MCF 10A (cell line): ENCODE measurements around the gene PBX3. TPM values are rescaled to one million over a fixed set of nuclear protein-coding genes. Genes with fewer than 3 reads are reported as not detected.

Experiments
- BruUV-seq: library from RNA; stranded (reverse); fragments of 400-500 nt; replicated peaks from 2 replicates; lab custom pipeline; 2021; lab: Mats Ljungman, UMichigan
- CTCF ChIA-PET: fragments of 300-600 bp; sonication (Branson Sonifier 250); formaldehyde crosslinking; extraction: SDS; loops from one replicate; lab custom pipeline; 2021; ENCODE audit warnings: antibody characterized with exemption, inconsistent platforms; lab: Yijun Ruan, JAX
- POLR2A ChIA-PET: fragments of 300-600, 350-650 bp; sonication (Branson Sonifier 250); formaldehyde crosslinking; extraction: SDS; loops from one replicate; lab custom pipeline; 2020; ENCODE audit warnings: antibody characterized with exemption, inconsistent platforms; lab: Yijun Ruan, JAX
- DNase-seq: peaks from one replicate; pipeline ENCODE4 v3.0.0-alpha.2; 2018; ENCODE audit not compliant: unreplicated experiment
- H3K27ac Mint-ChIP-seq: one replicate; pipeline ENCODE4 v1.8.0; 2022; ENCODE audit warnings: mild to moderate bottlenecking, low read depth, mixed read lengths; ENCODE audit not compliant: unreplicated experiment
- H3K27me3 Mint-ChIP-seq: one replicate; pipeline ENCODE4 v1.8.0; 2022; ENCODE audit warnings: mixed read lengths; ENCODE audit not compliant: insufficient read depth, unreplicated experiment
- H3K36me3 Mint-ChIP-seq: one replicate; pipeline ENCODE4 v1.8.0; 2022; ENCODE audit warnings: mild to moderate bottlenecking, moderate library complexity, mixed read lengths; ENCODE audit not compliant: insufficient read depth, unreplicated experiment
- H3K4me1 Mint-ChIP-seq: one replicate; pipeline ENCODE4 v1.8.0; 2022; ENCODE audit warnings: mixed read lengths; ENCODE audit not compliant: insufficient read depth, unreplicated experiment
- H3K4me3 Mint-ChIP-seq: one replicate; pipeline ENCODE4 v1.8.0; 2022; ENCODE audit warnings: mild to moderate bottlenecking, moderate library complexity, mixed read lengths; ENCODE audit not compliant: unreplicated experiment
- H3K9me3 Mint-ChIP-seq: one replicate; pipeline ENCODE4 v1.8.0; 2022; ENCODE audit warnings: mixed read lengths; ENCODE audit not compliant: unreplicated experiment
- CTCF ChIP-seq: fragments of 200-600 bp; IDR thresholded peaks from one replicate; pipeline ENCODE4 v1.8.0; 2022; ENCODE audit warnings: antibody characterized with exemption, mild to moderate bottlenecking; ENCODE audit not compliant: unreplicated experiment
- intact Hi-C: fragments of 100-400 bp; cut with micrococcal nuclease; formaldehyde crosslinking; loops from 2 replicates; pipeline ENCODE4 v1.14.1; 2022
- total RNA-seq: library from RNA; stranded (reverse); gene quantifications from 2 replicates; pipeline ENCODE4 v1.2.3, GENCODE V29; 2022

PBX3 gene
- total RNA-seq, 1 experiment from 2014 or later: 17.5 TPM

- no peaks in the 10 kb centered on the region for H3K27me3 Mint-ChIP-seq
- CTCF ChIA-PET: interaction anchor here (0.7 to 0.9 kb wide), 2 partner anchors 19 to 265 kb away, joined by 3 to 4 read pairs; no protein-coding TSS in a partner anchor
- peaks cover 6% of the 10 kb centered on the region for H3K36me3 Mint-ChIP-seq
- H3K9me3 Mint-ChIP-seq: peaks cover 5% of the 10 kb centered on the region
- DNase-seq: no peak
- BruUV-seq: no TSS peak
- no peak overlapping the region for H3K27ac Mint-ChIP-seq
- POLR2A ChIA-PET: interaction anchor here (0.9 kb wide), 2 partner anchors 47 to 164 kb away, joined by 3 to 4 read pairs; no protein-coding TSS in a partner anchor
- intact Hi-C loops: no loop called here
- H3K4me3 Mint-ChIP-seq: no peak overlapping the region
- H3K4me1 Mint-ChIP-seq: peaks cover 7% of the 10 kb centered on the region
- TF ChIP-seq CTCF: no peak
Observed at GRCh38 chr9:125782718-125783117, 35.5 kb downstream of the PBX3 start.

GRCh38 chr9:125784286-125785049 lies 37.3 kb downstream of the PBX3 start:
- TF ChIP-seq CTCF: no peak
- Mint-ChIP-seq H3K9me3 (peaks cover 5% of the 10 kb centered on the region), H3K27me3 (no peaks in the 10 kb centered on the region), H3K36me3 (peaks cover 6% of the 10 kb centered on the region), H3K4me1 (peaks cover 7% of the 10 kb centered on the region), H3K4me3 (peak overlapping the region; percentile 20), H3K27ac (peak overlapping the region; percentile 16)
- intact Hi-C loops: no loop called here
- ChIA-PET CTCF (no interaction called here), POLR2A (interaction anchor here (1.0 kb wide), 1 partner anchor 12 kb away, joined by 5 read pairs; no protein-coding TSS in a partner anchor)
- no TSS peak for BruUV-seq
- no peak for DNase-seq

DNA sequence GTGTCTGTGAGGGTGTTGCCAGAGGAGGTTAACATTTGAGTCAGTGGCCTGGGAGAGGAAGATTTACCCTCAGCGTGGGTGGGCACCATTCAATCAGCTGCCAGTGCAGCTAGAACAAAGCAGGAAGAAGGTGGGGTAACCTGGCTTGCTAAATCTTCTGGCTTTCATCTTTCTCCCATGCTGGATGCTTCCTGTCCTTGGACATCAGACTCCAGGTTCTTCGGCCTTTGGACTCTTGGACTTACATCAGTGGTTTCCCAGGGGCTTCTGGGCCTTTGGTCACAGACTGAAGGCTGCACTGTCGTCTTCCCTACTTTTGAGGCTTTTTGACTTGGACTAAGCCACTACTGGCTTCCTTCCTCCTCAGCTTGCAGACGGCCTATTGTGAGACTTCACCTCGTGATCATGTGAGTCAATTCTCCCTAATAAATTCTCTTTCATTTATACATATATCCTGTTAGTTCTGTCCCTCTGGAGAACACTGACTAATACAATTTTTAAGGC lies 38.1 kb downstream of the PBX3 start:
- TF ChIP-seq CTCF: no peak
- intact Hi-C loops: no loop called here
- Mint-ChIP-seq H3K4me1 (peaks cover 7% of the 10 kb centered on the region), H3K4me3 (no peak overlapping the region), H3K27ac (peak overlapping the region; percentile 16), H3K9me3 (peaks cover 5% of the 10 kb centered on the region), H3K27me3 (no peaks in the 10 kb centered on the region), H3K36me3 (peaks cover 6% of the 10 kb centered on the region)
- POLR2A ChIA-PET: no interaction called here
- no TSS peak for BruUV-seq
- CTCF ChIA-PET: no interaction called here
- DNase-seq: no peak

GRCh38 chr9:125787715-125788114 lies 40.5 kb downstream of the PBX3 start:
- ChIA-PET CTCF (interaction anchor here (0.6 kb wide), 1 partner anchor 13 kb away, joined by 4 read pairs; no protein-coding TSS in a partner anchor), POLR2A (no interaction called here)
- no peaks in the 10 kb centered on the region for H3K27me3 Mint-ChIP-seq
- peaks cover 6% of the 10 kb centered on the region for H3K36me3 Mint-ChIP-seq
- H3K4me1 Mint-ChIP-seq: peaks cover 7% of the 10 kb centered on the region
- no peak for DNase-seq
- no TSS peak for BruUV-seq
- no peak overlapping the region for H3K27ac Mint-ChIP-seq
- intact Hi-C loops: no loop called here
- H3K4me3 Mint-ChIP-seq: no peak overlapping the region
- H3K9me3 Mint-ChIP-seq: peaks cover 4% of the 10 kb centered on the region
- TF ChIP-seq CTCF: no peak
